KOPT-K1 (cell line): ENCODE measurements around the gene MIPOL1.

ENCODE experiments used
- H3K27ac ChIP-seq: fragments of 200-600 bp; sonication (generic); 2 replicates; pipeline ENCODE4 v1.5.1; 2016; ENCODE audit warnings: antibody characterized with exemption, mild to moderate bottlenecking, low read depth, low read length; ENCODE audit not compliant: poor library complexity, severe bottlenecking
- H3K36me3 ChIP-seq: fragments of 200-600 bp; sonication (generic); 2 replicates; pipeline ENCODE4 v1.5.1; 2017; ENCODE audit warnings: antibody characterized with exemption, mild to moderate bottlenecking, low read length, moderate library complexity; ENCODE audit not compliant: insufficient read depth
- H3K9me3 ChIP-seq: fragments of 200-600 bp; sonication (generic); 2 replicates; pipeline ENCODE4 v1.5.1; 2017; ENCODE audit warnings: antibody characterized with exemption, low read length, mild to moderate bottlenecking; ENCODE audit not compliant: insufficient read depth, poor library complexity, severe bottlenecking

The MIPOL1 gene

DNA sequence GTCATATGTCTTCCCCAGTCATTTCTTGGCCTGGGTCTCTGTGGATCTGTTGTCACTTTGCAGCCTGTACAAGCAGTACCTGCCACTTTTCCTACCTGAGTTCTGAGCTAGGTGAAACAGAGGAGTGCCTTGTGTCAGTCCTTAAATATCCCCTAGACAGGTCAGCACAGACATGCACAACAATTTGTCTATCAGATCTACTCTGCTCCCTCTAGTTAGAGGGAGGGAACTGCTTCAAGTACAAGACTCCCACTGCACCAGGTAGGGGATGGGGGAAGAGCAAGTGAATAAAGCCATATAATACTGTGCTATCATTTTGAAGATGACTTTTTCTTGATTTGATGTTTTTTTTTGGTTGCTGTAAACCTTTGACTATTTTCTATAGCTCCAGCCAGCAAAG is 39.4 kb downstream of the MIPOL1 start:
- Histone ChIP-seq H3K9me3 (no peaks in the 10 kb centered on the region), H3K27ac (no peak overlapping the region), H3K36me3 (no peaks in the 10 kb centered on the region)

DNA sequence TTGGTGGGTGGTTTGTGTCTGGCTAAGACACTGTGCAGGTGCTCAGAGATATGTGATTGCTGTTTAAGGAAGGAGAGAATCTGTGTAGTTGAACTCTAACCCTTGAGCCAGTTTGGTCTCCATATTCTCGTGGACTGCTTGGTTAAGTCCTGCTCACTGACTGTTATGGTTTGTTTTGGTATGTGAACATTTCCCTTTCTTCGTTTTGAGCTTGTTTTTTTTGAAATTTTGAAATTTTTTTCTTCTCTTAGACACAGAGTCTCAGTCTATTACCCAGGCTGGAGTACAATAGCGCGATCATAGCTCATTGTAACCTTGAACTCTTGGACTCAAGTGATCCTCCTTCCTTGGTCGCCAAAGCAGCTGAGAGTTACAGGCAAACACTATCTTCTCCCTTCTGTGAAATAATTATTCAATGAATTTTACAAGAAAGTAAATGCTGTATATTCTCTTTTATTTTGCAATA is 40.0 kb downstream of the MIPOL1 start:
- H3K27ac ChIP-seq, result no peak overlapping the region
- no peaks in the 10 kb centered on the region for H3K9me3 ChIP-seq
- H3K36me3 ChIP-seq, result no peaks in the 10 kb centered on the region

DNA sequence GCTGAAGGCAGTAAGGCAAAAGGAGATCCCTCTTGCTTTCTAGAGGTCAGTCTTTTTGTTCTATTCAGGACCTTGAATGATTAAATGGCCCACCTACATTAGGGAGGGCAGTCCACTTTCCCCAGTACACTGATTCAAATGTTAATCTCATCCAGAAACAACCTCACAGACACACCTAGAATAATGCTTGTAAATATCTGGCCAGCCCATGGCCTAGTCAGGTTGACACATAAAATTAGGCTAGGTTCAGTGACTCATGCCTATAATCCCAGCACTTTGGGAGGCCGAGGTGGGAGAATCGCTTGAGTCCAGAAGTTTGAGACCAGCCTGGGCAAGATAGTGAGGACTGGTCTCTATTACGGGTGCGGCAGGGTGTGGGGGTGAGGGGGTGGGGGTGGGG is 43.5 kb downstream of the MIPOL1 start:
- no peaks in the 10 kb centered on the region for H3K36me3 ChIP-seq
- no peak overlapping the region for H3K27ac ChIP-seq
- no peaks in the 10 kb centered on the region for H3K9me3 ChIP-seq

DNA sequence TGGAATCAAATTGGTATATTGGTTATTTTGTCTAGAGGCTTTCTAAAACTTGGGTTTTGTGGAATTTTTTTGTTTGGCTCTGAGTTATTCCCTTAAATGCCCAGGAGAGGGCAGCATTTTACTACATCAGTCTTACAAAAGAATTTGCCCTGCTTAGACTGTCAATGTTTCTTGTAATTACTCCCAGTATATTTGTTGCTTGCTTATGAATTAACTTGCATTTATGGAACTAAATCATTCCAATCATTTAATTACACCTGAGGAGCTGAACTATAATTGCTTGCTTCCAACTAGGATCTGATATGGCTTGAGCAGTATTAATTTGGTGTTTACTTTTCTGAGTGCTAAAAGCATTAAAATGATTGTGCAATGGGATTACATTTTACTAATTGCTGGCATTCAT is 48.7 kb downstream of the MIPOL1 start:
- Histone ChIP-seq H3K36me3 (no peaks in the 10 kb centered on the region), H3K27ac (no peak overlapping the region), H3K9me3 (no peaks in the 10 kb centered on the region)

DNA sequence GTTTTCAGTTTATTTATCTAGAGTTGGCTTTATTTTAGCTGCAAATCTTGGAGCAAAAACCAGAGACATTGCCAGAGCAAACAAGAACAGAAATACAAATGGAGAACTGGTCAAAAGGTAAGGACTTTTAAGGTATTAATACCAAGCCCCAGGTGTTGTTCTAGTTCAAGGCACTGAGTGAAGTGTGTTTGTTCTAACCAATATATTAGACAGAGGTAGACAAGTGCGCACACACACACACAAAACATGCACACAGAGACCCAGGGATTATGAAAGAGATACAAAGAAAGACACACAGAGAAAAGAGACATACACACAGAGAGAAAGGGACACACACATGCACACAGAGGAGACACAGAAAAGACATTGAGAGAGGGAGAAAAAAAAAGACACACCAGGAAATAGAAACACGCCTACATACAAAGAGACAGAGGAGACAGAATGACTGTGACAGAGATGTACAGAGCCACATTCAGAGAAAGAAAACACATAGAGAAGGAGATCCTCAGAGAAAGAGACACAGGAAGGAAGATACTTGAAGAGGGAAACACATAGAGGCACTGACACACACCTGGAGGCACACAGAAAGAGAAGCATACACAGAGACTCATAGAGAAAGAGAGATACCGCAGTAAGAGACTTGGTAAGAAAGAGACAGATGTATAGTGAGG is 50.2 kb downstream of the MIPOL1 start:
- H3K36me3 ChIP-seq, result no peaks in the 10 kb centered on the region
- H3K27ac ChIP-seq, result no peak overlapping the region
- no peaks in the 10 kb centered on the region for H3K9me3 ChIP-seq

DNA sequence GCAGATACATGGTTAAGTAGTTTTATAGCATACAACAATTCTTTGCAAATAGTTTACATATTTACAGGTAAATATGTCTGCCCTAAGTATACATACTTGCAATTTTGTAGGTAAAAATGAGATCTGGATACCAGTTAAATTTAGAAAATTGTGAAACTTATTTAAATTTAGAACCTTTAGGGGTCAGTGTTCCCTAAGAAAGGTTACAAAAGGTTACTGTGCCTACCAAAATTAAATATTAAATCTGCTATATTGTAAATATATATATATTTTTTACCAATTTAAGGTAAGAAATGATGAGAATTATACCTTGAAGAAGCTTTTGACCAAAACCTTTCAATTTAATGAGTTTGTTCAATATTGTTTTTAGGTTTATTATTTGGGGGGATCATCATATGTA is 54.0 kb downstream of the MIPOL1 start:
- Histone ChIP-seq H3K36me3 (no peaks in the 10 kb centered on the region), H3K27ac (no peak overlapping the region), H3K9me3 (no peaks in the 10 kb centered on the region)

DNA sequence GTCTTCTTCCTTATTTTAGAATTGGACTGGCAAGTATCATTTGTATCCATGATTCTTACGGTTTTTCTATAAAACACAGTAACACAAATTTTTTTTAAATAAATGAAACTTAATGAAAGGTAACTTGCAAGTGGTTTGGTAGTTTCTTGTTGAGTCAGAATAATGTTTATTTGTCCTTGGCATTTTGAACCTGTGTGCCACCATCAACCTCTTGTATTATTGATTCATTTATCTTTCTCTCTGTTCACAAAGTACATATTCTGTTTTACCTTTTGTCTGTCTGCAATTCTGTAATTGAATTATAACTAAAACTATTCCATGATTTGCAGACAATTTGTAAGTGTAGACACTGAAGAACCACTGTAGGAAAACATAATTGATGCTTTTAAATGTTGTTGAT is 54.7 kb downstream of the MIPOL1 start:
- Histone ChIP-seq H3K9me3 (no peaks in the 10 kb centered on the region), H3K27ac (no peak overlapping the region), H3K36me3 (no peaks in the 10 kb centered on the region)

DNA sequence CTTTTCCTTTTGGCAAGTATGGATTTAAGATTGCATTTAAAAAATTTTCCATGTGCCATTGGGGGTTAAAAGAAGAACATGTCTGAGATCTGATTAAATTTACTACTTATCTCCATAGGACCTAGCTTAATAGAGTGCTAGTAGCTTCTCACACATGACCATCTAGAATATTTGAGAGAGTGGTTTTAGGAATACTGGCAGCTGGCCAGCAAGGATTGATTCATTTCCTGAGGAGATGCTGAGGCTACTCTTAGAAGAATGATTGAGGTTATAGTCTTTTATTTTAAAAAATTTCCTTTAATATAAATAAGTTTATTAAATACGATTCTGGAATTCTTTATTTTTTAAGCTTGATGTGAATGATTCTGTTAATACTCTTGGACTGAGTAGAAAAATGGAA is 56.2 kb downstream of the MIPOL1 start:
- H3K27ac ChIP-seq, result no peak overlapping the region
- no peaks in the 10 kb centered on the region for H3K36me3 ChIP-seq
- no peaks in the 10 kb centered on the region for H3K9me3 ChIP-seq

DNA sequence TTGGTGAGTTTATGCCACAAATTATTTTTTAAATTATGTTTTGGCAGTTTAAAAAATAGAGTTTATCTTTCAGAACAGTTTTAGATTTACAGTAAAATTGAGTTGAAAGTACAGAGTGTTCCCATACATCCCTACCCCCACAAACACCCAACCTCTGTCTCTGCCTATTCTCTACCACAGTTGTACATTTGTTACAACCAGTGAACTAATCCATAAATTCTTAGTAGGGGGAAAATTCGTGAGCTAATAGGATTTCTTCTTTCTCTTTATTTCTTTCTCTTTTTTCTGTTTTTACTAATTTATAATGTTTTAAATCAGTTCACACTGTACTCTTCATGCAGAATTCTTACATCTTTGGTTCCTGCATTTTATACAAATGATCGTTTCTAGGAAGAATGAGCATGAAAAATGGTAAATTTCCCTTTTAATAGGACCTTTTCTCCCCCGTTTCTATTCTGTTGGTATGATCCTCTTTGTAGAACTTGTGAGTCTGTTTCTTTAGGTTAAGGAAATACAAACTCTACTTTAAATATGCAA is 56.7 kb downstream of the MIPOL1 start:
- Histone ChIP-seq H3K9me3 (no peaks in the 10 kb centered on the region), H3K36me3 (no peaks in the 10 kb centered on the region), H3K27ac (no peak overlapping the region)

DNA sequence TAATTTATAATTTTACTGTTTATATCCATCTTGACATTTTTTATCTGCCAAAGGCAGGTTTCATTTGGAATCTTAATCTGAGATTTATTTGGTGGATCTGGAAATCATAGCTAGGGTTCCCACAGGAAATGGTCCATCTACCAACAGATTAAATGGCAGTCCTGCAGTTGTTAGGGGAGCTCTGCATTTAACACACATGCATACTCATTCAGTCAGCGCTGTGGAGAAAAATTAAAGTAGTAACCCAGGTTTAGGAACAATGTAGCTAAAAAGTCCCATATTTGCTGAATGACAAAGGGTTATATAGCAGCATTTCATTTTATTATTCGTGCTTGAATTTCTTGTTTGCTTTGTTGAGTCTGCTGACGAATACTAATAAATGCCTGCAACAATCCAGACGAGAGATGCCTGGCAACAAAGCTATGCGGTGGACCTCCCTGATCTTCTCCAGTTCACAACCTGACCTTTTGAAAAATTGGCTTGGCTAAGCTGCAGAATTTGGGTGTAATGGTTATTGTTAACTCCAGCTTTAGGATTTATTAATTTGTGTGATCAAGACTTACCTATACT is 59.8 kb downstream of the MIPOL1 start:
- Histone ChIP-seq H3K27ac (no peak overlapping the region), H3K36me3 (no peaks in the 10 kb centered on the region), H3K9me3 (no peaks in the 10 kb centered on the region)

DNA sequence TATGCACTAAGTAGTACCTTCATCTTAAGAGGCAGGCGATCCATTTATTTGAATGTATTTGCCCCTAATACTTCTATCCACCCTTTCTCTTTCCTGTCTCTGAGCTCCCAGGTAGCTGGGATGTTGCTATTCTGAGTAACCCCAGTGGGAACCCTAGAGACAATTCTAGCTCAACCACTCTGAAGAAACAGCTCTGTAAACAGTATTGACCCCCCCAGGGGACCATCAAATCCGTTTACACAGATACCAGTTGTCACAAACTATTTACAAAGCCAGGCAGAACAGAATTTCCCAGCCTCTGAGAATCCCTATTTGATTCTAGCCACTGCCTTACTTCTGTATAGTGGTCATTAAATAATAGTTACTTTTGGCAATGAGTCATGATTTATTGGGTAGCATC is 64.9 kb downstream of the MIPOL1 start:
- Histone ChIP-seq H3K36me3 (no peaks in the 10 kb centered on the region), H3K9me3 (no peaks in the 10 kb centered on the region), H3K27ac (no peak overlapping the region)

DNA sequence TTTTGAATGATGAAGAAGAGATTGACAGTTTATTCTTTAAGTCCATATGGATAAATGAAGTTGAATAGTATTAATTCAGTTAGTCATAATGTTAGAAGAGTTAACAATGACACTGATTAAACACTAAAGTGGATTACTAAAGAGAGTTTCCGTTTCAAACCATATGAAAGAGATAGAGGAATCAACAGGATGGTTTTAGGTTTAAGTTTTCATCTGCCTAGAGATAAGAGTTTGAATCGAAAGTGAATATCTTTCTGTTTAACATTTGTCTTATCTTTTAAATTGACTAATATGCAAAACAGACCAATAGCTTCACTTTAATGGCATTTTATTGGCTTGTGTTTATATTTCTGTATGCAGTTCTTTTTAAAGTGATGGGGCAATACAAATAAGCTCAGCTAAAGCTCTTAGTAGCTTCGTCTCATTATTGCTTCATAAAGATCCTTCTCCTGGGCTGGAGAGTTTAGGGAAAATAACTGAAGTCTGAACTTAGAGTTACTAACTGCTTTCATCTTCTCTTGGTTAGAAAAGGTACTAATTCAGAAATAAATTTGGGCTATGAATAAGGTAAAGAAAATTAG is 66.0 kb downstream of the MIPOL1 start:
- Histone ChIP-seq H3K9me3 (no peaks in the 10 kb centered on the region), H3K27ac (no peak overlapping the region), H3K36me3 (no peaks in the 10 kb centered on the region)

DNA sequence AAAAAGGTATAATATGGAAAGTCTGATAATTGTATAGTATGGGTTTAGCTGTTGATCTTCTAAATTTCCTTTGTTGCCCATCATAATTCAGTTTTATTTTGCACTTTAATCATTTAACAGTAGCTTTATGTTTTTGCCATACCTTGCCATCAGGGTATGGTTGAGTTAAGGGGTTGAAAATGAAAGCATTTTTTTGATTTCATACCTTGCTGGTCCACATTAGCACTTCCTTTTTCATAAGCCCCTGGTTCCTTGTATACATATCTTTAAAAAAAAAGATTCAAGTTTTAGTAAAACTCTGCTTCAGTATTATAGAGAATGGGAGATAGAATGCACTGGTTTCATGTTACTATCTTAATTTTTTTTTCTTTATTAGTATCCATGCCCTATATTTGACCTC is 71.1 kb downstream of the MIPOL1 start:
- Histone ChIP-seq H3K9me3 (no peaks in the 10 kb centered on the region), H3K27ac (no peak overlapping the region), H3K36me3 (no peaks in the 10 kb centered on the region)

DNA sequence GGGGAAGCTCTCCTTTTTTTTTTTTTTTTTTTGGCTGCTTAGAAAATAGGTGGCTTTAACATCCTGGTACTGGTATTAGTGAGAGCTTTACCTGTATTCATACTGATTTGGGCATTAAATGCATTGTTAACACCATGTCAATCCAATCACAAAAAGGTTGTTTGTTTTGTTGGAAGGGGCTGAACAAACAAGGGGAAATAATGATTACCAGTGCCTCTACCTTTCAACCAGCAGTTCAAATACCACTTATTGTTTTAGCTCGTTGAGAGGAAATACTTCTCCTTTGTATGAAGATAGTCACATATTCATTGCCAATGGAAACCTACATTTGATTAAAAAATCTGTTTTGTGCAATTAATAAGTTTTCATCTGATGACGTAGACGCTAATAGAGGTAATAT is 72.9 kb downstream of the MIPOL1 start:
- Histone ChIP-seq H3K9me3 (no peaks in the 10 kb centered on the region), H3K36me3 (no peaks in the 10 kb centered on the region), H3K27ac (no peak overlapping the region)

DNA sequence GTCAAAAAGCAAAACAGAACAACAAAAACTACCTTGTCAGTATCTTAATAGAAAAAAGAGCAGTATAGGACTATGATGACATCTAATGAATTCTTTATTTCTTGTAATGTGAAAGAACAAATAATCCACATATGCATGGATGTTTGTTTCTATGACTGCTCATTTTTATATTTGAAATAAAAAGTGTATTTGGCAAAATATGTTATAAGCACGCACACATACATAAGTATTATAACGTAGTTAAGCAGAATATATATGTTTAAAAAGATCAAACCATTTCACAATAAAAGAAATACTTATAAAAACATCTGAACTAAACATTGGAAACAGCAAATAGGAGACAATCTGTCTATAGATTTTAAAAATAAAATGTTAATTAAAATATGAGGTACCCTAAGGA is 74.8 kb downstream of the MIPOL1 start:
- no peaks in the 10 kb centered on the region for H3K9me3 ChIP-seq
- no peaks in the 10 kb centered on the region for H3K36me3 ChIP-seq
- no peak overlapping the region for H3K27ac ChIP-seq

DNA sequence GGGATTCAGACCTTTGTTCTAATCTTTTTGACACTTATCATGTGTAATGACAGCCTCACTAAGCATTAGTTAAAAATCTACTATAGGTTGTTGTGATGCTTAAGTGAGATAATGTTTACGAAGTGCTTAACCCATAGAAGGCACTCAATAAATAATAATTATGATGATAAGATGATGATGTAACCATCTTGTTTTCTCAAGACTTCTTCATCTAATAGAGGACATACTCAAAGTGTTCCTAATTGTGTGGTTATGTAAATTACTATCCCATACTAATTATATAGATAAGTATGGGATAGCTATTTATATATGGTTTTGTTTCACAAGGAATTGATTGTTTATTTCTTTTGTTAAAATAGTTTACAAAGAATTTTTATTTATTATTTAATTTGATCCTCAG is 76.9 kb downstream of the MIPOL1 start:
- Histone ChIP-seq H3K27ac (no peak overlapping the region), H3K36me3 (no peaks in the 10 kb centered on the region), H3K9me3 (no peaks in the 10 kb centered on the region)
